SJSA1 (cell line): ENCODE data around the gene F2RL1. TPM values are rescaled to one million over a fixed set of nuclear protein-coding genes. Genes with fewer than 3 reads are reported as not detected.
A peak's percentile ranks its signal among the peaks of the same experiment; 100 is the strongest.
"Not testable (repeated sequence)": the region's sequence is repeated elsewhere in the genome, so short reads cannot be mapped to it uniquely, and the experiment has no call there.

Source experiments
- DNase-seq, 2 experiments: peaks; one replicate each; pipeline ENCODE4 v3.0.0-alpha.2; 2015 to 2020; ENCODE audit warnings: low spot score in 2 of 2, low read depth in 1 of 2
- H3K27ac ChIP-seq: fragments of 250-450 bp; sonication (Bioruptor Pico); 2 replicates; pipeline ENCODE4 v1.5.1; 2020; ENCODE audit warnings: mild to moderate bottlenecking, moderate library complexity
- H3K27me3 ChIP-seq: fragments of 250-450 bp; sonication (Bioruptor Pico); replicated peaks from 2 replicates; pipeline ENCODE4 v1.5.1; 2020; ENCODE audit warnings: mild to moderate bottlenecking, moderate library complexity
- H3K36me3 ChIP-seq: fragments of 250-450 bp; sonication (Bioruptor Pico); 2 replicates; pipeline ENCODE4 v1.5.1; 2020; ENCODE audit warnings: mild to moderate bottlenecking
- H3K4me1 ChIP-seq: fragments of 250-450 bp; sonication (Bioruptor Pico); replicated peaks from 2 replicates; pipeline ENCODE4 v1.6.1; 2021; ENCODE audit warnings: mild to moderate bottlenecking
- H3K4me3 ChIP-seq: fragments of 250-450 bp; sonication (Bioruptor Pico); 2 replicates; pipeline ENCODE4 v1.5.1; 2020; ENCODE audit warnings: mild to moderate bottlenecking
- H3K9me3 ChIP-seq: fragments of 250-450 bp; sonication (Bioruptor Pico); replicated peaks from 2 replicates; pipeline ENCODE4 v1.5.1; 2020; ENCODE audit warnings: mild to moderate bottlenecking
- total RNA-seq: library from RNA; depleted of rRNA; stranded (reverse); fragments of >200 nt; shearing (Covaris generic); gene quantifications from 2 replicates; pipeline ENCODE4 v1.2.3, GENCODE V29; 2014

Gene F2RL1
- total RNA-seq, 1 experiment from 2014 or later = 1.2 TPM

- DNase-seq = peak; percentile 68 to 75
- Histone ChIP-seq H3K4me3 (no peak overlapping the region), H3K27ac (no peak overlapping the region), H3K4me1 (peaks cover 42% of the 10 kb centered on the region), H3K36me3 (no peaks in the 10 kb centered on the region), H3K9me3 (no peaks in the 10 kb centered on the region), H3K27me3 (no peaks in the 10 kb centered on the region)
Measured at GRCh38 chr5:76813982-76814562, 4.8 kb upstream of the F2RL1 start.

- H3K9me3 ChIP-seq = no peaks in the 10 kb centered on the region
- no peaks in the 10 kb centered on the region for H3K27me3 ChIP-seq
- H3K4me3 ChIP-seq = no peak overlapping the region
- DNase-seq = no peak
- peaks cover 34% of the 10 kb centered on the region for H3K4me1 ChIP-seq
- no peaks in the 10 kb centered on the region for H3K36me3 ChIP-seq
- H3K27ac ChIP-seq = no peak overlapping the region
Measured at GRCh38 chr5:76816110-76816831, 2.6 kb upstream of the F2RL1 start.

GRCh38 chr5:76819851-76820525, 1.2 kb downstream of the F2RL1 start:
- Histone ChIP-seq H3K27ac (no peak overlapping the region), H3K4me3 (no peak overlapping the region), H3K9me3 (no peaks in the 10 kb centered on the region), H3K36me3 (no peaks in the 10 kb centered on the region), H3K27me3 (no peaks in the 10 kb centered on the region), H3K4me1 (peaks cover 19% of the 10 kb centered on the region)
- DNase-seq = no peak

- H3K9me3 ChIP-seq = no peaks in the 10 kb centered on the region
- no peaks in the 10 kb centered on the region for H3K36me3 ChIP-seq
- peaks cover 18% of the 10 kb centered on the region for H3K4me1 ChIP-seq
- no peaks in the 10 kb centered on the region for H3K27me3 ChIP-seq
- no peak for DNase-seq
- no peak overlapping the region for H3K4me3 ChIP-seq
- H3K27ac ChIP-seq = no peak overlapping the region
Measured at GRCh38 chr5:76820526-76820890, 1.7 kb downstream of the F2RL1 start.

- peaks cover 18% of the 10 kb centered on the region for H3K4me1 ChIP-seq
- DNase-seq = no peak
- H3K27ac ChIP-seq = no peak overlapping the region
- H3K27me3 ChIP-seq = no peaks in the 10 kb centered on the region
- H3K36me3 ChIP-seq = no peaks in the 10 kb centered on the region
- H3K9me3 ChIP-seq = no peaks in the 10 kb centered on the region
- no peak overlapping the region for H3K4me3 ChIP-seq
Measured at GRCh38 chr5:76821136-76821535, 2.3 kb downstream of the F2RL1 start.

- peaks cover 18% of the 10 kb centered on the region for H3K4me1 ChIP-seq
- H3K36me3 ChIP-seq, H3K27ac ChIP-seq, H3K9me3 ChIP-seq, H3K4me3 ChIP-seq, DNase-seq, H3K27me3 ChIP-seq: not testable (repeated sequence)
Measured at GRCh38 chr5:76822105-76822731, 3.4 kb downstream of the F2RL1 start.

- H3K36me3 ChIP-seq, H3K4me3 ChIP-seq, DNase-seq, H3K9me3 ChIP-seq, H3K27ac ChIP-seq, H3K27me3 ChIP-seq: not testable (repeated sequence)
- peaks cover 19% of the 10 kb centered on the region for H3K4me1 ChIP-seq
Measured at GRCh38 chr5:76826416-76826815, 7.6 kb downstream of the F2RL1 start.

GRCh38 chr5:76831110-76831452, 12.3 kb downstream of the F2RL1 start:
- Histone ChIP-seq H3K36me3 (no peaks in the 10 kb centered on the region), H3K4me1 (peaks cover 24% of the 10 kb centered on the region), H3K27me3 (no peaks in the 10 kb centered on the region), H3K9me3 (no peaks in the 10 kb centered on the region), H3K4me3 (no peak overlapping the region), H3K27ac (peak overlapping the region; percentile 46)
- DNase-seq = peak; percentile 93 to 94

GRCh38 chr5:76836181-76836580, 17.4 kb downstream of the F2RL1 start:
- DNase-seq = peak in 1 of 2 experiments; percentile 5

GRCh38 chr5:76836585-76836984, 17.8 kb downstream of the F2RL1 start:
- Histone ChIP-seq H3K27me3 (no peaks in the 10 kb centered on the region), H3K36me3 (no peaks in the 10 kb centered on the region), H3K9me3 (no peaks in the 10 kb centered on the region; the same call in 1 of the 2 replicates), H3K4me3 (no peak overlapping the region), H3K4me1 (peaks cover 48% of the 10 kb centered on the region), H3K27ac (peak overlapping the region; percentile 34; the same call in 1 of the 2 replicates)
- DNase-seq = peak in 1 of 2 experiments; percentile 38

More at GRCh38 chr5:76836181-76836580, 17.4 kb downstream of the F2RL1 start:
- Histone ChIP-seq H3K36me3 (no peaks in the 10 kb centered on the region), H3K9me3 (no peaks in the 10 kb centered on the region), H3K4me3 (no peak overlapping the region), H3K27ac (peak overlapping the region; percentile 34; the same call in 1 of the 2 replicates), H3K27me3 (no peaks in the 10 kb centered on the region), H3K4me1 (peaks cover 52% of the 10 kb centered on the region)

- Histone ChIP-seq H3K36me3 (no peaks in the 10 kb centered on the region), H3K27ac (peak overlapping the region; percentile 90), H3K4me1 (peaks cover 42% of the 10 kb centered on the region), H3K27me3 (no peaks in the 10 kb centered on the region), H3K9me3 (no peaks in the 10 kb centered on the region; the same call in 1 of the 2 replicates), H3K4me3 (no peak overlapping the region)
- peak; percentile 73 to 93 for DNase-seq
Measured at GRCh38 chr5:76838481-76839261, 19.8 kb downstream of the F2RL1 start.

GRCh38 chr5:76841361-76841760, 22.5 kb downstream of the F2RL1 start:
- H3K27ac ChIP-seq = no peak overlapping the region
- no peak for DNase-seq
- no peaks in the 10 kb centered on the region for H3K36me3 ChIP-seq
- H3K4me1 ChIP-seq = peaks cover 38% of the 10 kb centered on the region
- H3K27me3 ChIP-seq = no peaks in the 10 kb centered on the region; the same call in 1 of the 2 replicates
- no peak overlapping the region for H3K4me3 ChIP-seq
- H3K9me3 ChIP-seq = no peaks in the 10 kb centered on the region; the same call in 1 of the 2 replicates

- H3K27me3 ChIP-seq = no peaks in the 10 kb centered on the region; the same call in 1 of the 2 replicates
Measured at GRCh38 chr5:76845890-76846289, 27.1 kb downstream of the F2RL1 start.

More at GRCh38 chr5:76845890-76846289, 27.1 kb downstream of the F2RL1 start:
- no peak for DNase-seq
- H3K27ac ChIP-seq = no peak overlapping the region
- no peak overlapping the region for H3K4me3 ChIP-seq
- no peaks in the 10 kb centered on the region; the same call in 1 of the 2 replicates for H3K9me3 ChIP-seq
- no peaks in the 10 kb centered on the region for H3K4me1 ChIP-seq
- no peaks in the 10 kb centered on the region for H3K36me3 ChIP-seq
